Measurements from ENCODE around the gene CNTNAP2. TPM values are rescaled to one million over a fixed set of nuclear protein-coding genes. Genes with fewer than 3 reads are reported as not detected.

Gene CNTNAP2
- total and polyA plus RNA-seq, 7 experiments from 2014 or later, result 0.02 to 0.48 (median 0.24) TPM; not detected in 2

- no peaks in the 10 kb centered on the region for H3K4me1 ChIP-seq (ENCODE audit: control insufficient read depth in 2 of 2, insufficient read depth in 2 of 2, low read length in 2 of 2)
- DNase-seq (no peak), ATAC-seq (no peak)
- intact Hi-C loops (cut with micrococcal nuclease), result no loop called here
- Mint-ChIP-seq H3K9me3 (peaks cover 0 to 28% (median 7%) of the 10 kb centered on the region in 11 donors), H3K27me3 (no peaks in the 10 kb centered on the region), H3K36me3 (no peaks in the 10 kb centered on the region), H3K4me1 (peaks cover 0 to 1% (median 0%) of the 10 kb centered on the region in 7 donors), H3K27ac (no peak overlapping the region), H3K4me3 (no peak overlapping the region)
- ChIA-PET POLR2A (no interaction called here), CTCF (no interaction called here)
- H3K36me3 ChIP-seq (ENCODE audit: control insufficient read depth in 2 of 3, insufficient read depth in 3 of 3, low read length in 3 of 3), result no peaks in the 10 kb centered on the region
- H3K27me3 ChIP-seq (ENCODE audit: control insufficient read depth in 2 of 2, insufficient read depth in 2 of 2, low read length in 2 of 2), result no peaks in the 10 kb centered on the region
- no peak overlapping the region for H3K4me3 ChIP-seq (ENCODE audit: low read length)
- H3K27ac ChIP-seq (ENCODE audit: low read depth, low read length), result no peak overlapping the region
- no peaks in the 10 kb centered on the region for H3K9me3 ChIP-seq (ENCODE audit: control insufficient read depth in 2 of 3, low read length in 3 of 3)
Observed at GRCh38 chr7:147412782-147413556, 1296.4 kb downstream of the CNTNAP2 start.

DNA sequence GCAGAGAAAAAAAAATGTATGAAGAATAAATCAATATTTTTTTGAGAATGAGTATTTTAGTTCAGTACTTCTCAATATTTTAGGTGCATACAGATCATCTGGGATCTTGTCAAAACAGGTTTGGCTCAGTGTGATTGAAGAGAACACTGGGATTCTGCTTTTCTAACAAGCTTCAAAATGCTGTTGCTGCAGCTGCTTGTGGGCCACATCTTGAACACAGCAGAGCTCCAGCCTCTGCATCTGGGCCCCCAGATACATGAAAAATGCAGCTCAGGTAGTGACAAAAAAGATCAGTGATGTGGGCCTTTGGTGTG is 1296.9 kb downstream of the CNTNAP2 start:
- intact Hi-C loops (cut with micrococcal nuclease), result no loop called here
- DNase-seq (no peak), ATAC-seq (no peak)
- Histone ChIP-seq H3K27ac (ENCODE audit: low read depth, low read length) (no peak overlapping the region), H3K27me3 (ENCODE audit: control insufficient read depth in 2 of 2, insufficient read depth in 2 of 2, low read length in 2 of 2) (no peaks in the 10 kb centered on the region), H3K4me1 (ENCODE audit: control insufficient read depth in 2 of 2, insufficient read depth in 2 of 2, low read length in 2 of 2) (no peaks in the 10 kb centered on the region), H3K4me3 (ENCODE audit: low read length) (no peak overlapping the region), H3K36me3 (ENCODE audit: control insufficient read depth in 2 of 3, insufficient read depth in 3 of 3, low read length in 3 of 3) (no peaks in the 10 kb centered on the region), H3K9me3 (ENCODE audit: control insufficient read depth in 2 of 3, low read length in 3 of 3) (no peaks in the 10 kb centered on the region)
- Mint-ChIP-seq H3K4me1 (peaks cover 0 to 1% (median 0%) of the 10 kb centered on the region in 7 donors), H3K9me3 (peaks cover 0 to 24% (median 7%) of the 10 kb centered on the region in 11 donors), H3K27ac (no peak overlapping the region), H3K4me3 (no peak overlapping the region), H3K27me3 (no peaks in the 10 kb centered on the region), H3K36me3 (no peaks in the 10 kb centered on the region)
- ChIA-PET POLR2A (no interaction called here), CTCF (no interaction called here)

DNA sequence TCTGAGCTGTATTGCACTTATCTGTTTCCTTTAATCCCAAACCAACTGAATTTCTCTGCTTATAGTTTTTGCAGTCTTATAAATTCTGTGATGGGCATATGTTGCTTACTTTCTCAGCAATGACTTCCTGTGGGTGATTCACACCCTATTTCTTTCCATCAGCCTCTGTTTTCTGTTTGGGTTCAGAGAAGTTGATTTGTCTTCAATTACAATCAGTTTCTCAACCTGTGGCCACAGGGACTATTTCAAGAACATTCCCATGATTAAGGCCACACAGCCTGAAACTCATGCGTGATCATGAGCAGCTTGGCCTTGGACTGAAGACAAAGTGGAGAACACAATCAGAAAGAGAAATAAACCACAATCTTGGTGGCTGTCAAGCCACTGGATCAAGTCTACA is 1299.4 kb downstream of the CNTNAP2 start:
- Mint-ChIP-seq H3K9me3 (peaks cover 0 to 17% (median 7%) of the 10 kb centered on the region in 11 donors), H3K4me3 (no peak overlapping the region), H3K4me1 (peaks cover 0 to 1% (median 0%) of the 10 kb centered on the region in 7 donors), H3K27ac (no peak overlapping the region), H3K36me3 (no peaks in the 10 kb centered on the region), H3K27me3 (no peaks in the 10 kb centered on the region)
- ATAC-seq, result no peak
- no peaks in the 10 kb centered on the region for H3K9me3 ChIP-seq (ENCODE audit: control insufficient read depth in 2 of 3, low read length in 3 of 3)
- no peaks in the 10 kb centered on the region for H3K27me3 ChIP-seq (ENCODE audit: control insufficient read depth in 2 of 2, insufficient read depth in 2 of 2, low read length in 2 of 2)
- H3K4me1 ChIP-seq (ENCODE audit: control insufficient read depth in 2 of 2, insufficient read depth in 2 of 2, low read length in 2 of 2), result no peaks in the 10 kb centered on the region
- intact Hi-C loops (cut with micrococcal nuclease), result no loop called here
- H3K4me3 ChIP-seq (ENCODE audit: low read length), result no peak overlapping the region
- H3K27ac ChIP-seq (ENCODE audit: low read depth, low read length), result no peak overlapping the region
- H3K36me3 ChIP-seq (ENCODE audit: control insufficient read depth in 2 of 3, insufficient read depth in 3 of 3, low read length in 3 of 3), result no peaks in the 10 kb centered on the region
- no peak for DNase-seq
- CTCF ChIA-PET, result no interaction called here
- POLR2A ChIA-PET, result no interaction called here

- ATAC-seq (no peak), DNase-seq (no peak)
- Histone ChIP-seq H3K36me3 (ENCODE audit: control insufficient read depth in 2 of 3, insufficient read depth in 3 of 3, low read length in 3 of 3) (no peaks in the 10 kb centered on the region), H3K27me3 (ENCODE audit: control insufficient read depth in 2 of 2, insufficient read depth in 2 of 2, low read length in 2 of 2) (no peaks in the 10 kb centered on the region), H3K9me3 (ENCODE audit: control insufficient read depth in 2 of 3, low read length in 3 of 3) (no peaks in the 10 kb centered on the region), H3K4me1 (ENCODE audit: control insufficient read depth in 2 of 2, insufficient read depth in 2 of 2, low read length in 2 of 2) (no peaks in the 10 kb centered on the region), H3K27ac (ENCODE audit: low read depth, low read length) (no peak overlapping the region), H3K4me3 (ENCODE audit: low read length) (no peak overlapping the region)
- Mint-ChIP-seq H3K27ac (no peak overlapping the region), H3K36me3 (no peaks in the 10 kb centered on the region), H3K4me3 (no peak overlapping the region), H3K4me1 (peaks cover 0 to 1% (median 0%) of the 10 kb centered on the region in 7 donors), H3K27me3 (no peaks in the 10 kb centered on the region), H3K9me3 (peaks cover 0 to 11% (median 5%) of the 10 kb centered on the region in 11 donors)
- POLR2A ChIA-PET, result no interaction called here
- CTCF ChIA-PET, result no interaction called here
- intact Hi-C loops (cut with micrococcal nuclease), result no loop called here
Observed at GRCh38 chr7:147418966-147419365, 1302.4 kb downstream of the CNTNAP2 start.

DNA sequence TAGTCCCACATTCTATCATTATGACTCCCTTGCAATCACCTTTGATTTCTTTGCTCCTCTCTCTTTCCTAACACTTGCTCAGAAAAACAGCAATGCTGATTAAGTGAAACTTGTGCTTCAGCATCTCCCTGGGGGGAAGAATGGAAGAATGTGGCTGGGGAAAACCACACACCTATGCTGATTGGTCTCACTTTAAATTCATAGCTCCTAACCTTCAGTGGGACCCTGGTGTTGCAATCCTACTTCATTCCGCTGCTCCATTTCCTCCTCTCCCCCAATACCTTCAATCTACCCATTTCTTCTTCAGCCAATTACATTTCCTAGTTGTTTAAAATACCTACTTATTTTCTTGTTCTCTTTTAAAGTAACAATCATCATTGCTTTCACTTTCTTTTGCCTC is 1307.3 kb downstream of the CNTNAP2 start:
- Mint-ChIP-seq H3K36me3 (no peaks in the 10 kb centered on the region), H3K27ac (no peak overlapping the region), H3K27me3 (no peaks in the 10 kb centered on the region), H3K4me1 (no peaks in the 10 kb centered on the region), H3K4me3 (no peak overlapping the region), H3K9me3 (peaks cover 0 to 15% (median 3%) of the 10 kb centered on the region in 11 donors)
- no peak overlapping the region for H3K4me3 ChIP-seq (ENCODE audit: low read length)
- no peaks in the 10 kb centered on the region for H3K36me3 ChIP-seq (ENCODE audit: control insufficient read depth in 2 of 3, insufficient read depth in 3 of 3, low read length in 3 of 3)
- CTCF ChIA-PET, result no interaction called here
- no peak overlapping the region for H3K27ac ChIP-seq (ENCODE audit: low read depth, low read length)
- ATAC-seq, result no peak
- DNase-seq, result no peak
- H3K27me3 ChIP-seq (ENCODE audit: control insufficient read depth in 2 of 2, insufficient read depth in 2 of 2, low read length in 2 of 2), result no peaks in the 10 kb centered on the region
- intact Hi-C loops (cut with micrococcal nuclease), result no loop called here
- POLR2A ChIA-PET, result no interaction called here
- no peaks in the 10 kb centered on the region for H3K9me3 ChIP-seq (ENCODE audit: control insufficient read depth in 2 of 3, low read length in 3 of 3)
- H3K4me1 ChIP-seq (ENCODE audit: control insufficient read depth in 2 of 2, insufficient read depth in 2 of 2, low read length in 2 of 2), result no peaks in the 10 kb centered on the region

GRCh38 chr7:147428075-147428474 is 1311.5 kb downstream of the CNTNAP2 start:
- DNase-seq, result no peak
- ChIA-PET CTCF (no interaction called here), POLR2A (no interaction called here)
- H3K27me3 Mint-ChIP-seq, result no peaks in the 10 kb centered on the region
- H3K9me3 Mint-ChIP-seq, result peaks cover 0 to 15% (median 6%) of the 10 kb centered on the region in 11 donors
- H3K9me3 ChIP-seq (ENCODE audit: control insufficient read depth in 2 of 3, low read length in 3 of 3), result no peaks in the 10 kb centered on the region
- no peak overlapping the region for H3K4me3 Mint-ChIP-seq
- no peak overlapping the region for H3K27ac Mint-ChIP-seq
- H3K36me3 Mint-ChIP-seq, result no peaks in the 10 kb centered on the region
- no peaks in the 10 kb centered on the region for H3K36me3 ChIP-seq (ENCODE audit: control insufficient read depth in 2 of 3, insufficient read depth in 3 of 3, low read length in 3 of 3)
- no peak overlapping the region for H3K4me3 ChIP-seq (ENCODE audit: low read length)
- H3K27me3 ChIP-seq (ENCODE audit: control insufficient read depth in 2 of 2, insufficient read depth in 2 of 2, low read length in 2 of 2), result no peaks in the 10 kb centered on the region
- intact Hi-C loops (cut with micrococcal nuclease), result no loop called here
- no peaks in the 10 kb centered on the region for H3K4me1 Mint-ChIP-seq
- no peaks in the 10 kb centered on the region for H3K4me1 ChIP-seq (ENCODE audit: control insufficient read depth in 2 of 2, insufficient read depth in 2 of 2, low read length in 2 of 2)
- no peak overlapping the region for H3K27ac ChIP-seq (ENCODE audit: low read depth, low read length)
- ATAC-seq, result no peak

DNA sequence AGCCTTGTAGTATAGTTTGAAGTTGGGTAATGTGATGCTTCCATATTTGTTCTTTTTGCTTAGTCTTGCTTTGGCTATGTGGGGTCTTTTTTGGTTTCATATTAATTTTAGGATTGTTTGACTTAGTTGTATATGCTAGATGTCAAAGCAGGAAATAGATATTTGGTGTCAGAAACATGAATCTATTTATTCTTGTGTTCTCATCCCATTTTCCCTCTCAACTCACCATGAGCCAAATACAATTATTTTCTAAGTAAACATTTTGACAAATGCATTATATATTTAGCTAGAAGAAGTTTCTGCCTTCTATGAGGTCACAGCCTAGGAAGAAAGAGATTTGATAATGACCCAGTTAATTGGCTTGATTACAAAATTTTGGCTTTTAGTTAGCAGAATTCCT is 1313.4 kb downstream of the CNTNAP2 start:
- no peaks in the 10 kb centered on the region for H3K36me3 Mint-ChIP-seq
- H3K27me3 Mint-ChIP-seq, result no peaks in the 10 kb centered on the region
- no peak for ATAC-seq
- POLR2A ChIA-PET, result no interaction called here
- H3K9me3 Mint-ChIP-seq, result peaks cover 3 to 17% (median 6%) of the 10 kb centered on the region in 11 donors
- H3K9me3 ChIP-seq (ENCODE audit: control insufficient read depth in 2 of 3, low read length in 3 of 3), result no peaks in the 10 kb centered on the region
- DNase-seq, result no peak
- no peak overlapping the region for H3K27ac Mint-ChIP-seq
- no peaks in the 10 kb centered on the region for H3K4me1 ChIP-seq (ENCODE audit: control insufficient read depth in 2 of 2, insufficient read depth in 2 of 2, low read length in 2 of 2)
- H3K27me3 ChIP-seq (ENCODE audit: control insufficient read depth in 2 of 2, insufficient read depth in 2 of 2, low read length in 2 of 2), result no peaks in the 10 kb centered on the region
- CTCF ChIA-PET, result no interaction called here
- intact Hi-C loops (cut with micrococcal nuclease), result no loop called here
- H3K36me3 ChIP-seq (ENCODE audit: control insufficient read depth in 2 of 3, insufficient read depth in 3 of 3, low read length in 3 of 3), result no peaks in the 10 kb centered on the region
- no peak overlapping the region for H3K4me3 Mint-ChIP-seq
- H3K4me1 Mint-ChIP-seq, result no peaks in the 10 kb centered on the region
- no peak overlapping the region for H3K4me3 ChIP-seq (ENCODE audit: low read length)
- no peak overlapping the region for H3K27ac ChIP-seq (ENCODE audit: low read depth, low read length)
